Measurements from ENCODE around the gene ZNF724. TPM values are rescaled to one million over a fixed set of nuclear protein-coding genes. Genes with fewer than 3 reads are reported as not detected.
"Not testable (repeated sequence)": the region's sequence is repeated elsewhere in the genome, so short reads cannot be mapped to it uniquely, and the experiment has no call there.

Gene ZNF724
- total RNA-seq, 3 donors from 2014 or later: 2.0 to 5.6 (median 3.5) TPM

DNA sequence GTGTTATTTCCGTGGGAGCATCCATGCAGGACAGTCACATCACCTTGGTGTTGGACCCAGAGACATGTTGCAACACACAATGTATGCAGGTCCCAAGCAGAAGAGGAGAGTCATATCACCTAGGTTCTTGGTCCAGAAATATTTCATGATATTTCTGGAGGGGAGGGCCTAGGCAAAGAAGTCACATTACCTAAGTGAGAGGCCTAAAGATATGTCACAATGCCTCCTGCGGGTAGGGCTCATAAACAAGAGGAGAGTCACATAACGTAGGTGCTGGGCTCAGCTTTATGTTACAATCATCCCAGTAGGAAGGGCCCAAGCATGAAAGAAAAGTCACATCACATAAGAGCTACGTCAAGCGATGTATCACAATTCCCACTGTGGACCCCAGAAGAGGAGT, 10.8 kb upstream of the ZNF724 start:
- no peaks in the 10 kb centered on the region for H3K4me1 ChIP-seq
- intact Hi-C loops (cut with DNase I; ENCODE audit: low total_unique reads): no loop called here
- no peaks in the 10 kb centered on the region for H3K27me3 ChIP-seq
- no peak overlapping the region for H3K4me3 ChIP-seq
- no peak for DNase-seq (ENCODE audit: low spot score in 2 of 2)
- H3K27ac ChIP-seq: no peak overlapping the region
- TF ChIP-seq POLR2AphosphoS5 (IDR thresholded peaks at IDR 0.05) (no peak), POLR2A (IDR thresholded peaks at IDR 0.05) (no peak)
- TF ChIP-seq, protein P1, sequence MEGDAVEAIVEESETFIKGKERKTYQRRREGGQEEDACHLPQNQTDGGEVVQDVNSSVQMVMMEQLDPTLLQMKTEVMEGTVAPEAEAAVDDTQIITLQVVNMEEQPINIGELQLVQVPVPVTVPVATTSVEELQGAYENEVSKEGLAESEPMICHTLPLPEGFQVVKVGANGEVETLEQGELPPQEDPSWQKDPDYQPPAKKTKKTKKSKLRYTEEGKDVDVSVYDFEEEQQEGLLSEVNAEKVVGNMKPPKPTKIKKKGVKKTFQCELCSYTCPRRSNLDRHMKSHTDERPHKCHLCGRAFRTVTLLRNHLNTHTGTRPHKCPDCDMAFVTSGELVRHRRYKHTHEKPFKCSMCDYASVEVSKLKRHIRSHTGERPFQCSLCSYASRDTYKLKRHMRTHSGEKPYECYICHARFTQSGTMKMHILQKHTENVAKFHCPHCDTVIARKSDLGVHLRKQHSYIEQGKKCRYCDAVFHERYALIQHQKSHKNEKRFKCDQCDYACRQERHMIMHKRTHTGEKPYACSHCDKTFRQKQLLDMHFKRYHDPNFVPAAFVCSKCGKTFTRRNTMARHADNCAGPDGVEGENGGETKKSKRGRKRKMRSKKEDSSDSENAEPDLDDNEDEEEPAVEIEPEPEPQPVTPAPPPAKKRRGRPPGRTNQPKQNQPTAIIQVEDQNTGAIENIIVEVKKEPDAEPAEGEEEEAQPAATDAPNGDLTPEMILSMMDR (IDR thresholded peaks at IDR 0.05): no peak
- no peaks in the 10 kb centered on the region for H3K36me3 ChIP-seq
- H3K9me3 ChIP-seq: peaks cover 0 to 6% of the 10 kb centered on the region in 2 donors

DNA sequence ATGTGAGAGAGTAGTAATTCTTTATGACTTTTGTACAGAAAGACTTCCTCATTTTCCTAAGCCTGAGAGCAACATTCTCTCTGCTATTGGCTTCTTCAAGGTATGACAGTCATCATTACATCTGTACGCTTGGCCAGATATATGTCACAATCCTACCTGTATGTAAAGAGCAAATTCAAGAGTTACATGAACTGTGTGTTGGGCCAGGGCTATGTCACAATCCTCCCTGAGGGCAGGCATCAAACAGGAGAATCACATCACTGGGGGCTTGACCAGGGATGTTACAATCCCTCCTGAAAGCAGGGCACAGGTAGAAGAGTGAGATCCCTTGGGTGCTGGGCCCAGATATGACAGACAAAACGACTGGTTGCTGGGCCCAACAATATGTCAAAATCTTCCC, 9.8 kb upstream of the ZNF724 start:
- no peaks in the 10 kb centered on the region for H3K4me1 ChIP-seq
- H3K4me3 ChIP-seq: no peak overlapping the region
- no peaks in the 10 kb centered on the region for H3K27me3 ChIP-seq
- intact Hi-C loops (cut with DNase I; ENCODE audit: low total_unique reads): no loop called here
- H3K27ac ChIP-seq: no peak overlapping the region
- DNase-seq (ENCODE audit: low spot score in 2 of 2): no peak
- no peaks in the 10 kb centered on the region for H3K36me3 ChIP-seq
- peaks cover 0 to 6% of the 10 kb centered on the region in 2 donors for H3K9me3 ChIP-seq
- no peak for TF ChIP-seq POLR2AphosphoS5 (IDR thresholded peaks at IDR 0.05)
- TF ChIP-seq, protein P1 (IDR thresholded peaks at IDR 0.05): no peak
- TF ChIP-seq POLR2A (IDR thresholded peaks at IDR 0.05): no peak

DNA sequence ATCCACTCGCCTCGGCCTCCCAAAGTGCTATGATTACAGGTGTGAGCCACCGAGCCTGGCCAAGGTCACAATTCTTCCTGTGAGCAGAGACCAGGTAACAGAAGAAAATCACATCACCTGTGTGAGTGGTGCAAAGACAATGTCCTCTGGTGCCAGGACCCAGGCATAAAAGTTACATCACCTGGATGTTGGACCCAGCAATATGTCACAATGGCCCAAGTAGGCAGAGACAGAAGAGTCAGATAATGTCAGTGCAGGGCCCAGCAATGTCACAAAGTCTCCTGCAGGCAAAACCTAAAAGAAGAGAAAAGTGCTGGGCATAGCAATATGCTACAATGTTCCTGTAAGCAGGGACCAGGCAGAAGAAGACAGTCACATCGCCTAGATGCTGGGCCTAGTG, 5.5 kb upstream of the ZNF724 start:
- no peak for DNase-seq (ENCODE audit: low spot score in 2 of 2)
- peaks cover 0 to 6% of the 10 kb centered on the region in 2 donors for H3K9me3 ChIP-seq
- H3K36me3 ChIP-seq: no peaks in the 10 kb centered on the region
- no peak for TF ChIP-seq POLR2A (IDR thresholded peaks at IDR 0.05)
- TF ChIP-seq, protein P1 (IDR thresholded peaks at IDR 0.05): no peak
- no peak for TF ChIP-seq POLR2AphosphoS5 (IDR thresholded peaks at IDR 0.05)
- intact Hi-C loops (cut with DNase I; ENCODE audit: low total_unique reads): no loop called here
- no peaks in the 10 kb centered on the region for H3K27me3 ChIP-seq
- H3K4me3 ChIP-seq: no peak overlapping the region
- H3K4me1 ChIP-seq: no peaks in the 10 kb centered on the region
- H3K27ac ChIP-seq: no peak overlapping the region

DNA sequence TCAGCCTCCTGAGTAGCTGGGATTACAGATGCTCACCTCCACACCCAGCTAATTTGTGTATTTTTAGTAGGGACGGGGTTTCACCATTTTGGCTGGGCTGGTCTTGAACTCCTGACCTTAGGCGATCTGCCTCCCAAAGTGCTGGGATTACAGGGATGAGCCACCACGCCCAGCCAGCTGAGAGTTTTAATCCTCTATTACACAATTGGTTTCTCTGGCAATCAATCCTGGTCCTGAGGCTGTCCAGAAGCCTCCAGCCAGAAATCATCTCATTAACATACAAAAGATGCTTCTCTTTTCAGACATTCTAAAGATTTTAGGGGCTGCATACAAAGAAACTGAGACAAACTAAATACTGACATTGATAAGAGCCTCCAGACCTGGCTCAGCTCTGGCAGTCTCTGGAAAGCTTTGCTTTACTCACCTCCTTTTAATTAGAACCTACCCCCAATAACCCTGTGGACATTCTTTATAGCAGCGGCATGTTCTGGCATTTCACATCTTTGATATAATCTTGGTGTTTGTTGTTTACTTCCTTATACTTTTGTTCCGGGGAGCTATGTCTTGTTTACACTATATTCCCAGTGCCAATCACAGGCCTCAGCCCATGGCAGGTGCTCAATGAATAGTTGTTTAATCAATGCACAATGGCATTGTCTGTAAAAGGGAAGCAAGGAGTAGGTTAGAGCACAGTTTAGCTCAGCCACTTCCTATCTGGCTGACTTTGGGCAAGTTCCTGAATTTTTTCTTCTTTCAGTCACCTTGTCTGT, 4.1 kb upstream of the ZNF724 start:
- TF ChIP-seq POLR2AphosphoS5 (IDR thresholded peaks at IDR 0.05): no peak
- TF ChIP-seq, protein P1 (IDR thresholded peaks at IDR 0.05): no peak
- Histone ChIP-seq H3K27ac (no peak overlapping the region), H3K36me3 (no peaks in the 10 kb centered on the region), H3K27me3 (no peaks in the 10 kb centered on the region), H3K4me3 (no peak overlapping the region), H3K4me1 (no peaks in the 10 kb centered on the region), H3K9me3 (peaks cover 0 to 6% of the 10 kb centered on the region in 2 donors)
- DNase-seq (ENCODE audit: low spot score in 2 of 2): no peak
- intact Hi-C loops (cut with DNase I; ENCODE audit: low total_unique reads): no loop called here

DNA sequence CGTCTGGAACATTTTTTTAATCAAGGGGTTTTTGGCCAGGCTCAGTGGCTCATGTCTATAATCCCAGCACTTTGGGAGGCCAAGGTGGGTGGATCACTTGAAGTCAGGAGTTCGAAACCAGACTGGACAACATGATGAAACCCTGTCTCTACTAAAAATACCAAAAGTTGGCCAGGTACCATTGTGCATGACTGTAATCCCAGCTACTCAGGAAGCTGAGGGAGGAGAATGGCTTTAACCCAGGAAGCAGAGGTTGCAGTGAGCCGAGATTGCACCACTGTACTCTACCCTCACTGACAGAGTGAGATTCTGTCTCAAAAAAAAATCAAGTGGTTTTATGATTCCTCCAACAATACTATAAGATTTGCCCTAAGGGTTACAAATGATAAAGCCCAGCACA, 3.1 kb upstream of the ZNF724 start:
- intact Hi-C loops (cut with DNase I; ENCODE audit: low total_unique reads); H3K27me3 ChIP-seq; H3K27ac ChIP-seq; H3K4me3 ChIP-seq; H3K9me3 ChIP-seq; DNase-seq (ENCODE audit: low spot score in 2 of 2); H3K4me1 ChIP-seq; H3K36me3 ChIP-seq: not testable (repeated sequence)
